HG03064 (cell line): Measurements from ENCODE around the gene ZCWPW1.
A peak's percentile ranks its signal among the peaks of the same experiment; 100 is the strongest.
"Not testable (repeated sequence)": the region's sequence is repeated elsewhere in the genome, so short reads cannot be mapped to it uniquely, and the experiment has no call there.

Experiments
- ATAC-seq: cut with Tn5 transposase; IDR thresholded peaks from one replicate; pipeline ENCODE4 v1.9.1; 2021; ENCODE audit warnings: low read depth; ENCODE audit not compliant: unreplicated experiment

ZCWPW1 gene

GRCh38 chr7:100380196-100380595, 48.3 kb downstream of the ZCWPW1 start:
- ATAC-seq, result no peak

GRCh38 chr7:100378114-100378755, 50.3 kb downstream of the ZCWPW1 start:
- no peak for ATAC-seq

GRCh38 chr7:100376066-100376465, 52.4 kb downstream of the ZCWPW1 start:
- ATAC-seq, result no peak

GRCh38 chr7:100374601-100375000, 53.9 kb downstream of the ZCWPW1 start:
- ATAC-seq, result no peak

GRCh38 chr7:100373870-100374598, 54.5 kb downstream of the ZCWPW1 start:
- ATAC-seq, result not testable (repeated sequence)

GRCh38 chr7:100373261-100373831, 55.2 kb downstream of the ZCWPW1 start, which contains the start of gene PILRA:
PILRA (plus strand) TSS chr7:100373487; CDS start chr7:100373657, 170 bp downstream.
- no peak for ATAC-seq

- no peak for ATAC-seq
Measured at GRCh38 chr7:100372694-100373093, 55.8 kb downstream of the ZCWPW1 start.

- no peak for ATAC-seq
Measured at GRCh38 chr7:100372256-100372655, 56.2 kb downstream of the ZCWPW1 start.

- ATAC-seq, result no peak
Measured at GRCh38 chr7:100371561-100372171, 56.8 kb downstream of the ZCWPW1 start.

- ATAC-seq, result no peak
Measured at GRCh38 chr7:100370746-100371145, 57.8 kb downstream of the ZCWPW1 start.

GRCh38 chr7:100370303-100370702, 58.2 kb downstream of the ZCWPW1 start:
- ATAC-seq, result no peak

- ATAC-seq, result peak; percentile 41
Measured at GRCh38 chr7:100369105-100369504, 59.4 kb downstream of the ZCWPW1 start.

GRCh38 chr7:100367676-100368613, 60.6 kb downstream of the ZCWPW1 start:
- ATAC-seq, result no peak

GRCh38 chr7:100367251-100367620, 61.3 kb downstream of the ZCWPW1 start:
- no peak for ATAC-seq

- ATAC-seq, result no peak
Measured at GRCh38 chr7:100366411-100367250, 61.9 kb downstream of the ZCWPW1 start.

- ATAC-seq, result not testable (repeated sequence)
Measured at GRCh38 chr7:100365998-100366367, 62.5 kb downstream of the ZCWPW1 start.

- ATAC-seq, result no peak
Measured at GRCh38 chr7:100364480-100364879, 64.0 kb downstream of the ZCWPW1 start.

- not testable (repeated sequence) for ATAC-seq
Measured at GRCh38 chr7:100363797-100364196, 64.7 kb downstream of the ZCWPW1 start.

GRCh38 chr7:100363098-100363497, 65.4 kb downstream of the ZCWPW1 start:
- no peak for ATAC-seq
